H1 (cell line): Measurements from ENCODE around the gene TEX51. TPM values are rescaled to one million over a fixed set of nuclear protein-coding genes. Genes with fewer than 3 reads are reported as not detected.
A peak's percentile ranks its signal among the peaks of the same experiment; 100 is the strongest.

Experiments
- CTCF ChIA-PET: fragments of 300-600 bp; sonication (Branson Sonifier 250); formaldehyde crosslinking; loops from one replicate; lab custom pipeline; 2021; ENCODE audit not compliant: partially characterized antibody; lab: Charles Lee
- POLR2A ChIA-PET: fragments of 300-600 bp; sonication (Branson Sonifier 250); formaldehyde crosslinking; loops from one replicate; lab custom pipeline; 2021; ENCODE audit warnings: inconsistent platforms; ENCODE audit not compliant: partially characterized antibody; lab: Charles Lee
- DNase-seq, 2 experiments: peaks; one replicate each; pipeline versions ENCODE4 v3.0.0 to v3.0.0-alpha.2; 2010 to 2022; ENCODE audit warnings: low spot score in 2 of 2, low read depth in 1 of 2, mixed read lengths in 1 of 2
- FAIRE-seq: peaks from 2 replicates; lab custom pipeline; 2011; peaks lifted over from hg19 to GRCh38; lab: Jason Lieb, UNC
- H2AFZ ChIP-seq: 2 replicates; pipeline ENCODE4 v1.8.1; 2012; ENCODE audit warnings: low read length, inconsistent platforms
- H2AK5ac ChIP-seq: 2 replicates; pipeline ENCODE4 v1.6.1; 2013; ENCODE audit warnings: low read depth, low read length
- H2BK120ac ChIP-seq: replicated peaks from 2 replicates; pipeline ENCODE3; 2013; ENCODE audit warnings: low read depth, low read length, inconsistent platforms
- H2BK12ac ChIP-seq: 2 replicates; pipeline ENCODE4 v1.6.1; 2013; ENCODE audit warnings: low read depth, low read length
- H2BK15ac ChIP-seq: 2 replicates; pipeline ENCODE4 v1.6.1; 2013; ENCODE audit warnings: low read length
- H2BK20ac ChIP-seq: 2 replicates; pipeline ENCODE4 v1.6.1; 2013; ENCODE audit warnings: low read length
- H2BK5ac ChIP-seq: 2 replicates; pipeline ENCODE4 v1.6.1; 2013; ENCODE audit warnings: low read depth, low read length
- H3K14ac ChIP-seq: 2 replicates; pipeline ENCODE4 v1.6.1; 2013; ENCODE audit warnings: inconsistent platforms; ENCODE audit not compliant: insufficient read length
- H3K18ac ChIP-seq: 2 replicates; pipeline ENCODE4 v1.6.1; 2013; ENCODE audit warnings: low read length; ENCODE audit errors: extremely low read depth
- H3K23ac ChIP-seq: 2 replicates; pipeline ENCODE4 v1.6.1; 2013; ENCODE audit warnings: inconsistent platforms; ENCODE audit not compliant: insufficient read length
- H3K23me2 ChIP-seq: 2 replicates; pipeline ENCODE4 v1.6.1; 2013; ENCODE audit warnings: low read depth, low read length
- H3K27ac ChIP-seq: 2 replicates; pipeline ENCODE4 v1.6.1; 2011; ENCODE audit warnings: low read depth, low read length, inconsistent platforms
- H3K27me3 ChIP-seq, 4 experiments: replicated peaks in 1 of 4; 1 replicate in 1 of 4; 2 replicates in 3 of 4; pipeline versions ENCODE4 v1.6.1 to v1.8.1; 2011 to 2013; ENCODE audit warnings: low read length in 3 of 4, mild to moderate bottlenecking in 3 of 4, inconsistent platforms in 2 of 4, mixed read lengths in 2 of 4, moderate library complexity in 1 of 4; ENCODE audit not compliant: control insufficient read depth in 3 of 4, insufficient read depth in 3 of 4; ENCODE audit errors: extremely low read depth in 1 of 4
- H3K36me3 ChIP-seq, 4 experiments: 2 replicates each; pipeline versions ENCODE4 v1.6.1 to v1.8.1; 2011 to 2013; ENCODE audit warnings: mild to moderate bottlenecking in 4 of 4, low read length in 3 of 4, moderate library complexity in 2 of 4, control low read depth in 1 of 4, inconsistent platforms in 1 of 4; ENCODE audit not compliant: insufficient read depth in 4 of 4, control insufficient read depth in 2 of 4
- H3K4ac ChIP-seq: replicated peaks from 2 replicates; pipeline ENCODE3; 2013; ENCODE audit warnings: low read length, low read depth, mixed read lengths, inconsistent platforms; ENCODE audit not compliant: insufficient read length
- H3K4me1 ChIP-seq, 4 experiments: replicated peaks in 1 of 4; 1 replicate in 1 of 4; 2 replicates in 3 of 4; pipeline versions ENCODE4 v1.6.1 to v1.8.1; 2011 to 2013; ENCODE audit warnings: low read length in 3 of 4, inconsistent platforms in 2 of 4, mixed read lengths in 1 of 4; ENCODE audit not compliant: insufficient read depth in 4 of 4, control insufficient read depth in 3 of 4
- H3K4me2 ChIP-seq, 2 experiments: 2 replicates each; pipeline versions ENCODE4 v1.6.1 to v1.8.1; 2011 to 2013; ENCODE audit warnings: low read depth in 2 of 2, low read length in 2 of 2, control low read depth in 1 of 2, inconsistent platforms in 1 of 2, mild to moderate bottlenecking in 1 of 2; ENCODE audit not compliant: insufficient read depth in 1 of 2
- H3K4me3 ChIP-seq, 4 experiments: fragments of 200-600, 300-600 bp in 1 of 4; sonication (generic), shearing (Covaris generic), sonication (Bioruptor Twin) in 1 of 4; 2 replicates each; pipeline versions ENCODE4 v1.5.1 to v1.8.1; 2011 to 2016; ENCODE audit warnings: low read length in 4 of 4, low read depth in 3 of 4, control low read depth in 2 of 4, inconsistent platforms in 2 of 4, mild to moderate bottlenecking in 2 of 4, mixed read lengths in 1 of 4, moderate library complexity in 1 of 4; ENCODE audit not compliant: insufficient read depth in 2 of 4; ENCODE audit errors: extremely low read depth in 1 of 4
- H3K56ac ChIP-seq: replicated peaks from 2 replicates; pipeline ENCODE3; 2013; ENCODE audit warnings: low read depth, mild to moderate bottlenecking, mixed read lengths, low read length, inconsistent platforms; ENCODE audit not compliant: insufficient read length
- H3K79me1 ChIP-seq: 2 replicates; pipeline ENCODE4 v1.6.1; 2013; ENCODE audit warnings: low read depth, low read length, control low read depth
- H3K79me2 ChIP-seq, 2 experiments: 2 replicates each; pipeline versions ENCODE4 v1.6.1 to v1.8.1; 2012 to 2013; ENCODE audit warnings: low read length in 2 of 2, mild to moderate bottlenecking in 2 of 2, inconsistent platforms in 1 of 2; ENCODE audit not compliant: insufficient read depth in 2 of 2, control insufficient read depth in 1 of 2
- H3K9ac ChIP-seq, 4 experiments: replicated peaks in 1 of 4; 1 replicate in 1 of 4; 2 replicates in 3 of 4; pipeline versions ENCODE4 v1.6.1 to v1.8.1; 2011 to 2013; ENCODE audit warnings: low read depth in 3 of 4, low read length in 3 of 4, control low read depth in 2 of 4, mild to moderate bottlenecking in 2 of 4, moderate library complexity in 2 of 4, inconsistent platforms in 1 of 4; ENCODE audit errors: extremely low read depth in 1 of 4
- H3K9me3 ChIP-seq, 2 experiments: 2 replicates each; pipeline versions ENCODE4 v1.6.1 to v1.8.1; 2012 to 2013; ENCODE audit warnings: mild to moderate bottlenecking in 2 of 2, moderate library complexity in 2 of 2, control low read depth in 1 of 2, inconsistent platforms in 1 of 2, low read depth in 1 of 2, low read length in 1 of 2, mixed read lengths in 1 of 2; ENCODE audit not compliant: insufficient read depth in 2 of 2
- H4K20me1 ChIP-seq, 2 experiments: replicated peaks in 1 of 2; 2 replicates each; pipeline versions ENCODE3 to v1.8.1; 2011 to 2013; ENCODE audit warnings: inconsistent platforms in 2 of 2, low read length in 2 of 2, mild to moderate bottlenecking in 1 of 2; ENCODE audit not compliant: insufficient read depth in 2 of 2, control insufficient read depth in 1 of 2
- H4K5ac ChIP-seq: 2 replicates; pipeline ENCODE4 v1.6.1; 2013; ENCODE audit warnings: low read length, low read depth, mixed read lengths, inconsistent platforms; ENCODE audit not compliant: insufficient read length
- H4K8ac ChIP-seq: 2 replicates; pipeline ENCODE4 v1.8.0; 2013; ENCODE audit warnings: mild to moderate bottlenecking, moderate library complexity, low read length, inconsistent platforms; ENCODE audit not compliant: insufficient read depth; ENCODE audit errors: extremely low read depth
- H4K91ac ChIP-seq: replicated peaks from 2 replicates; pipeline ENCODE3; 2013; ENCODE audit warnings: low read length, mixed read lengths, inconsistent platforms; ENCODE audit not compliant: insufficient read length
- ATF2 ChIP-seq: IDR thresholded peaks from 2 replicates; pipeline ENCODE4 v1.6.1; 2012; ENCODE audit warnings: low read length, inconsistent platforms
- CBX5 ChIP-seq: fragments of 300-800, 300-1000 bp; sonication (generic); IDR thresholded peaks from 2 replicates; pipeline ENCODE4 v1.7.1; 2016; ENCODE audit warnings: antibody characterized with exemption, low read length, low read depth
- CBX8 ChIP-seq: fragments of 300-800, 300-1000 bp; sonication (generic); IDR thresholded peaks from 2 replicates; pipeline ENCODE4 v1.7.1; 2016; ENCODE audit warnings: low read depth, low read length, borderline replicate concordance
- CREB1 ChIP-seq: IDR thresholded peaks from 2 replicates; pipeline ENCODE4 v1.6.1; 2012; ENCODE audit warnings: inconsistent platforms
- CTBP2 ChIP-seq: IDR thresholded peaks from 2 replicates; pipeline ENCODE4 v1.7.0; 2011; ENCODE audit warnings: borderline replicate concordance, mild to moderate bottlenecking, moderate library complexity, mixed read lengths, low read length; ENCODE audit not compliant: insufficient read depth, insufficient read length
- FOSL1 ChIP-seq: IDR thresholded peaks from 2 replicates; pipeline ENCODE4 v1.6.1; 2011; ENCODE audit warnings: mild to moderate bottlenecking, low read depth, low read length, moderate library complexity; ENCODE audit not compliant: insufficient read depth
- MAFK ChIP-seq: IDR thresholded peaks from 2 replicates; pipeline ENCODE4 v1.6.1; 2012; ENCODE audit warnings: low read depth, mild to moderate bottlenecking, improper control_type of control experiment, low read length
- RBBP5 ChIP-seq: IDR thresholded peaks from 2 replicates; pipeline ENCODE4 v1.7.1; 2012; ENCODE audit warnings: low read depth, mild to moderate bottlenecking, inconsistent platforms, low read length, moderate library complexity, borderline replicate concordance
- RXRA ChIP-seq: IDR thresholded peaks from 2 replicates; pipeline ENCODE4 v1.6.1; 2011; ENCODE audit warnings: low read depth, mild to moderate bottlenecking, low read length, moderate library complexity; ENCODE audit not compliant: insufficient read depth
- SIX5 ChIP-seq: IDR thresholded peaks from 2 replicates; pipeline ENCODE4 v1.6.1; 2011; ENCODE audit warnings: mild to moderate bottlenecking, low read depth, low read length
- SP1 ChIP-seq: IDR thresholded peaks from 2 replicates; pipeline ENCODE4 v1.6.1; 2011; ENCODE audit warnings: low read depth, low read length
- SUZ12 ChIP-seq: fragments of 200-600 bp; sonication (generic); IDR thresholded peaks from 2 replicates; pipeline ENCODE4 v1.6.1; 2012; ENCODE audit warnings: mild to moderate bottlenecking, inconsistent platforms, low read length, moderate library complexity, mixed read lengths
- TBP ChIP-seq: IDR thresholded peaks from 2 replicates; pipeline ENCODE4 v1.6.1; 2011; ENCODE audit warnings: low read depth, low read length, improper control_type of control experiment
- WGBS, 2 experiments: shearing (Covaris generic) in 1 of 2; methylation state at CpG; one replicate each; pipeline versions ENCODE4 v1.1.6 to v1.1.7; 2013 to 2015; ENCODE audit warnings: low lambda C conversion rate in 2 of 2, mixed read lengths in 2 of 2, inconsistent platforms in 1 of 2, low coverage in 1 of 2, missing lambda C conversion rate in 1 of 2; ENCODE audit not compliant: insufficient replicate concordance in 2 of 2, insufficient coverage in 1 of 2, insufficient read length in 1 of 2; ENCODE audit errors: extremely low coverage in 1 of 2, missing lambda C conversion rate in 1 of 2; 5-methylcytosine and 5-hydroxymethylcytosine counted together
- polyA plus RNA-seq, 7 experiments: library from polyadenylated mRNA; depleted of rRNA in 3 of 7; stranded (reverse) in 5 of 7; unstranded in 2 of 7; fragments of >200 nt in 5 of 7; fragments of 200-250 nt in 2 of 7; gene quantifications; 1 replicate in 5 of 7; 2 replicates in 1 of 7; 4 replicates in 1 of 7; pipeline versions ENCODE4 v1.2.1 to v1.2.3, GENCODE V29; 2011 to 2013; ENCODE audit warnings: missing spikeins in 2 of 7, mixed read lengths in 2 of 7
- total RNA-seq: library from RNA; stranded (reverse); fragmentation: NEBNext Ultra II Directional; extraction: Animal tissue kit (Norgen Biotek cat#: 25700); gene quantifications from 2 replicates; pipeline ENCODE4 v1.2.1, GENCODE V29; 2021

Gene TEX51
- total and polyA plus RNA-seq, 2 of the 8 experiments (the other 6 are each of a cell fraction or from before 2014, with no cell fraction given) = not detected

- no peak overlapping the region for H3K4ac ChIP-seq
- peaks cover 9% of the 10 kb centered on the region; the same call in 1 of the 2 replicates for H3K23me2 ChIP-seq
- no peak overlapping the region for H3K23ac ChIP-seq
- H3K27ac ChIP-seq = no peak overlapping the region
- H2BK5ac ChIP-seq = no peak overlapping the region
- no peak overlapping the region for H4K8ac ChIP-seq
- WGBS, 2 experiments = 91% methylated on average over 5 of the region's 5 CpGs; no CpG with 5 or more reads in 1 of the 2 experiments
- no peak overlapping the region for H3K14ac ChIP-seq
- no peak overlapping the region; a peak in 1 of 8 replicates for H3K4me3 ChIP-seq
- H3K36me3 ChIP-seq = no peaks in the 10 kb centered on the region
- H3K4me2 ChIP-seq = no peak overlapping the region
- no peaks in the 10 kb centered on the region for H3K79me2 ChIP-seq
- CTCF ChIA-PET = interaction anchor here (1.0 to 4.8 kb wide), 3 partner anchors 9 to 98 kb away, joined by 3 to 23 read pairs (median 3); no protein-coding TSS in a partner anchor
- H3K9me3 ChIP-seq = no peaks in the 10 kb centered on the region
- peaks cover 0 to 5% of the 10 kb centered on the region in 2 experiments for H4K20me1 ChIP-seq
- peaks cover 0 to 11% (median 5%) of the 10 kb centered on the region in 4 experiments; a peak in 5 of 7 replicates for H3K4me1 ChIP-seq
- H2BK15ac ChIP-seq = no peak overlapping the region
- DNase-seq = no peak
- H4K5ac ChIP-seq = no peak overlapping the region
- POLR2A ChIA-PET = no interaction called here
- no peak overlapping the region for H2BK120ac ChIP-seq
- no peak overlapping the region for H2BK12ac ChIP-seq
- FAIRE-seq = no peak
- no peaks in the 10 kb centered on the region for H3K79me1 ChIP-seq
- no peak overlapping the region for H2BK20ac ChIP-seq
- no peaks in the 10 kb centered on the region for H3K27me3 ChIP-seq
- no peak overlapping the region for H2AK5ac ChIP-seq
- no peak overlapping the region for H3K56ac ChIP-seq
- no peak overlapping the region for H3K18ac ChIP-seq
- H2AFZ ChIP-seq = peak overlapping the region; percentile 74; the same call in 1 of the 2 replicates
- no peak overlapping the region for H4K91ac ChIP-seq
- no peak overlapping the region for H3K9ac ChIP-seq
- TF ChIP-seq RXRA (no peak), MAFK (no peak), ATF2 (no peak), CTBP2 (no peak), CREB1 (no peak), SUZ12 (no peak), SP1 (no peak), CBX5 (no peak), TBP (no peak), RBBP5 (no peak), CBX8 (no peak), FOSL1 (no peak), SIX5 (no peak)
These were observed 21.6 kb upstream of the TEX51 start for GRCh38 chr2:126877041-126877440.
